Suprapubic skin (tissue), 4 donors: ENCODE results near the gene MAST3. TPM values are rescaled to one million over a fixed set of nuclear protein-coding genes. Genes with fewer than 3 reads are reported as not detected.

ENCODE experiments used
- DNase-seq, 2 donors: peaks; one replicate each; pipeline ENCODE4 v3.0.0-alpha.2; 2019; ENCODE audit warnings: low spot score in 2 of 2
- H3K27ac ChIP-seq: fragments of 200-600 bp; sonication (generic); one replicate; pipeline ENCODE4 v1.5.1; 2019
- H3K27me3 ChIP-seq: fragments of 200-600 bp; sonication (generic); one replicate; pipeline ENCODE4 v1.5.1; 2019
- H3K36me3 ChIP-seq: fragments of 200-600 bp; sonication (generic); one replicate; pipeline ENCODE4 v1.5.1; 2019
- H3K4me1 ChIP-seq: fragments of 200-600 bp; sonication (generic); one replicate; pipeline ENCODE4 v1.5.1; 2019
- H3K4me3 ChIP-seq: fragments of 200-600 bp; sonication (generic); one replicate; pipeline ENCODE4 v1.5.1; 2019; ENCODE audit warnings: mild to moderate bottlenecking
- H3K9me3 ChIP-seq: fragments of 200-600 bp; sonication (generic); one replicate; pipeline ENCODE4 v1.5.1; 2019
- EP300 ChIP-seq: sonication (generic); formaldehyde crosslinking; IDR thresholded peaks from one replicate; pipeline ENCODE4 v1.6.1; 2017; ENCODE audit warnings: antibody characterized with exemption
- POLR2A ChIP-seq, 2 donors: fragments of 450-650 bp; IDR thresholded peaks; one replicate each; pipeline ENCODE4 v1.6.1; 2017; ENCODE audit warnings: antibody characterized with exemption in 2 of 2, mild to moderate bottlenecking in 2 of 2, moderate library complexity in 2 of 2
- POLR2AphosphoS5 ChIP-seq, 3 donors: sonication (generic); formaldehyde crosslinking; IDR thresholded peaks; one replicate each; pipeline ENCODE4 v1.6.1; 2017; ENCODE audit warnings: antibody characterized with exemption in 3 of 3
- WGBS: methylation state at CpG from one replicate; pipeline ENCODE4 v1.1.5; 2018; 5-methylcytosine and 5-hydroxymethylcytosine counted together
- total RNA-seq, 4 donors: library from RNA; depleted of rRNA; stranded (reverse); fragments of >200 nt; gene quantifications; one replicate each; pipeline ENCODE4 v1.1.0, GENCODE V29; 2016
- TF ChIP-seq, protein P1 (sequence below), 2 donors: fragments of 200-600 bp in 1 of 2; fragments of 450-650 bp in 1 of 2; sonication (generic) in 1 of 2; IDR thresholded peaks; one replicate each; pipeline ENCODE4 v1.5.1; 2016 to 2019; ENCODE audit warnings: antibody characterized with exemption in 2 of 2, mild to moderate bottlenecking in 1 of 2, moderate library complexity in 1 of 2

The MAST3 gene
- total RNA-seq, result 10 to 100 TPM; 13.4 to 29.7 (median 20.0) TPM

DNA sequence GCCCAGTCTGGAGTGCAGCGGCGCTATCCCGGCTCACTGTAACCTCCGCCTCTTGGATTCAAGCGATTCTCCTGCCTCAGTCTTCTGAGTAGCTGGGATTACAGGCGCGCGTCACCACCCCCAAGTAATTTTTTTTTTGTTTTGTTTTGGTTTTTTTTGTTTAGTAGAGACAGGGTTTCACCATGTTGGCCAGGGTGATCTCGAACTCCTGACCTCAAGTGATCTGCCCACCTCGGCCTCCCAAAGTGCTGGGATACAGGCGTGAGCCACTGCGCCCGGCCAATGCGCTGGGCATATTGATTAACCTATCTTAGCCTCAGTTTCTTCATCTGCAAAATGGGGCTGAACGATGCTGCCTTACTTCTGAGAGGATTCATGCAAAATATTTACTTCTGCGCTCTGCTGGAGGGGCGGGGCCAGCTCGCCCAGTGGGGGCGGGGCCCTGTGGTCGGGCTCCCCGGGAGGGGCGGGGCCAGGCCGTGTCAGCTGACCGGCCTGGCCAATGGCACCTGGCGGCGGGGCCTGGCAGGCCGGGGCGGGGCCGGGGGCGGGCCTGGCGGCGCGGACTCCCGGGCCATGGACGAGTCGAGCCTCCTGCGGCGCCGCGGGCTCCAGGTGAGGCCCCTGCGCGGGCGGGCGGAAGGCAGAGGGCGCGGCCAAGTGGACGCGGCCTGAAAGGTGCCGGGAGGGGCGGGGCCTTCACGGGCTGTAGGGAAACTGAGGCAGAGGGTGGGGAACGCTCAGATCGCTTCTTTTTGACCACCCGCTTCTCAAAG, at the start of gene MAST3:
TSS of gene MAST3 (plus strand) at position 562 of the 776 bp plus-strand sequence. CDS start at position 577, 15 bp downstream.
- no peak for TF ChIP-seq POLR2A (IDR thresholded peaks at IDR 0.05)
- TF ChIP-seq, protein P1, sequence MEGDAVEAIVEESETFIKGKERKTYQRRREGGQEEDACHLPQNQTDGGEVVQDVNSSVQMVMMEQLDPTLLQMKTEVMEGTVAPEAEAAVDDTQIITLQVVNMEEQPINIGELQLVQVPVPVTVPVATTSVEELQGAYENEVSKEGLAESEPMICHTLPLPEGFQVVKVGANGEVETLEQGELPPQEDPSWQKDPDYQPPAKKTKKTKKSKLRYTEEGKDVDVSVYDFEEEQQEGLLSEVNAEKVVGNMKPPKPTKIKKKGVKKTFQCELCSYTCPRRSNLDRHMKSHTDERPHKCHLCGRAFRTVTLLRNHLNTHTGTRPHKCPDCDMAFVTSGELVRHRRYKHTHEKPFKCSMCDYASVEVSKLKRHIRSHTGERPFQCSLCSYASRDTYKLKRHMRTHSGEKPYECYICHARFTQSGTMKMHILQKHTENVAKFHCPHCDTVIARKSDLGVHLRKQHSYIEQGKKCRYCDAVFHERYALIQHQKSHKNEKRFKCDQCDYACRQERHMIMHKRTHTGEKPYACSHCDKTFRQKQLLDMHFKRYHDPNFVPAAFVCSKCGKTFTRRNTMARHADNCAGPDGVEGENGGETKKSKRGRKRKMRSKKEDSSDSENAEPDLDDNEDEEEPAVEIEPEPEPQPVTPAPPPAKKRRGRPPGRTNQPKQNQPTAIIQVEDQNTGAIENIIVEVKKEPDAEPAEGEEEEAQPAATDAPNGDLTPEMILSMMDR (IDR thresholded peaks at IDR 0.05), result no peak
- TF ChIP-seq EP300, result no peak
- no peak for TF ChIP-seq POLR2AphosphoS5 (IDR thresholded peaks at IDR 0.05)
- Histone ChIP-seq H3K27me3 (peaks cover 26% of the 10 kb centered on the region), H3K27ac (no peak within 1 kb of the TSS), H3K4me3 (peak within 1 kb of the TSS; percentile 47), H3K4me1 (peaks cover 20% of the 10 kb centered on the region), H3K36me3 (no peaks in the 10 kb centered on the region), H3K9me3 (no peaks in the 10 kb centered on the region)
- DNase-seq, result peak in 1 of 2 donors; percentile 79
- WGBS, result 45% methylated on average over 23 of the region's 54 CpGs

DNA sequence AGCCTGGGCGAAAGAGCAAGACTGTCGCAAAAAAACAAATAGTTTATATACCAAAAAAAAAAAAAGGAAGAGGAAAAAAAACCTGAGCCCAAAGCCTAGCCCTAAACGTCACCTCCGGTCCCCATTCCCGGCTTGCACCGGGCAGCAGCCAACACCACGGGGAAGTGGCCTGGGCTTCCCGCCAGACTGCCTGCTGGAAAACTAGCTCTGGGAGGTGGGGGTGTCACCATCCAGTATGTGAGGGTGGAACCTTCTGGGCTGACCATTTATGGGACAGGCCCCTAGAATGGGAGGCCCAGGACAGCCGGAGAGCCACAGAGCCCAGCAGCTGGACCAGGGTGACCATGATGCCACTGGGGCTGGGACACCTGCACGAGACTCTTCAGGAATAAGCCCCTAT, 48.2 kb upstream of the MAST3 start:
- peak; percentile 84 to 89 for DNase-seq
- Histone ChIP-seq H3K27ac (peak overlapping the region; percentile 66), H3K9me3 (no peaks in the 10 kb centered on the region), H3K4me1 (peaks cover 42% of the 10 kb centered on the region), H3K36me3 (no peaks in the 10 kb centered on the region), H3K27me3 (no peaks in the 10 kb centered on the region), H3K4me3 (no peak overlapping the region)
- TF ChIP-seq EP300 (no peak), POLR2AphosphoS5 (IDR thresholded peaks at IDR 0.05) (peak in 1 of 3 donors; percentile 63)
- 55% methylated on average over 9 of the region's 10 CpGs for WGBS

DNA sequence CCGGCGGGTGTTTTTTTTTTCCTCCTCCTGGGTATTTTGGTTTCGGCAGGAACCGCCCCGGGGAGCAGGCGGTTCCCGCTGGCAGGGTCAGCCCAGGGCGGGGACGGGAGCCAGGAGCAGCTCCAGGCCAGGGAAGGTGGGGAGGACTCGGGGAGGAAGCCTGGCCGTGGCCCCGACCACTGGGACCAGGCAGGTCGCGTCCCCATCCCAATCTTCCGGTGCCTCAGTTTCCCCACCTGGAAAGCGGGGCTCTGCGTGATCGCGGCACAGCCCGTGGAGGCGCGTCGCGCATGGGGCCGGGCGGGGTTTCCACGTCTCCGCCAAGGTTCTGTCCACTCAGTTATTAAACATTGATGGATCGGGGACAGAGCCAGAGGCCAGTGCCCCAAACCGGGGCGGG, 45.7 kb upstream of the MAST3 start:
- Histone ChIP-seq H3K36me3 (no peaks in the 10 kb centered on the region), H3K27ac (peak overlapping the region; percentile 48), H3K4me1 (peaks cover 28% of the 10 kb centered on the region), H3K4me3 (peak overlapping the region; percentile 6), H3K27me3 (no peaks in the 10 kb centered on the region), H3K9me3 (no peaks in the 10 kb centered on the region)
- no peak for DNase-seq
- WGBS, result 22% methylated on average over 20 of the region's 31 CpGs
- TF ChIP-seq EP300 (no peak), POLR2A (IDR thresholded peaks at IDR 0.05) (no peak), POLR2AphosphoS5 (IDR thresholded peaks at IDR 0.05) (no peak)
- TF ChIP-seq, protein P1 (IDR thresholded peaks at IDR 0.05), result no peak

DNA sequence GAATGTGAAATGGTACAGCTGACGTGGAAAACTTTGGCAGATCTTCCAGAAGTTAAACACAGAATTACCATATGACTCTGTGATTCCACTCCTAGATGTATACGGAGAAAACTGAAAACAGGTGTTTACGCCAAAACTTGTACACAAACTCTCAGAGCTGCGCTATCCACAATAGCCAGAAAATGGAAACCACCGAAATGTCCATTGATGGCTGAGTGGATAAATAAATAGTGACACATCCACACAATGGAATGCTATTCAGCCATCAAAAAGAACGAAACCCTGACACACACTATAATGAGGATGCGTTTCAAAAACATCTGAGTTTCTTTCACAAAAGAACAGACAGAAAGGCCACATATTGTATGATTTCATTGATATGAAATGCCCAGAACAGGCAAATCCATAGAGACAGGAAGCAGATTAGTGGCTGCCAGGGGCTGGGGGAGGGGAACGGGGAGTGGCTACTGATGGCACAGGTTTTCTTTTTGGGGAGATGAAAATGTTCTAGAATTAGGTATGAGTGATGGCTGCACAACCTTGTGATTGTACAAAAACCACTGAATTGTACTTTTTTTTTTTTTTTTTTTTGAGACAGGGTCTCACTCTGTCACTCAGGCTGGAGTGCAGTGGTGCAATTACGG, 43.9 kb upstream of the MAST3 start:
- 47% methylated on average over 9 of the region's 9 CpGs for WGBS
- H3K4me3 ChIP-seq, result no peak overlapping the region
- DNase-seq, result no peak
- no peak overlapping the region for H3K27ac ChIP-seq
- TF ChIP-seq, protein P1 (IDR thresholded peaks at IDR 0.05), result no peak
- no peak for TF ChIP-seq POLR2AphosphoS5 (IDR thresholded peaks at IDR 0.05)
- no peak for TF ChIP-seq POLR2A (IDR thresholded peaks at IDR 0.05)
- no peak for TF ChIP-seq EP300
- H3K4me1 ChIP-seq, result peaks cover 42% of the 10 kb centered on the region
- no peaks in the 10 kb centered on the region for H3K27me3 ChIP-seq
- no peaks in the 10 kb centered on the region for H3K9me3 ChIP-seq
- H3K36me3 ChIP-seq, result no peaks in the 10 kb centered on the region

DNA sequence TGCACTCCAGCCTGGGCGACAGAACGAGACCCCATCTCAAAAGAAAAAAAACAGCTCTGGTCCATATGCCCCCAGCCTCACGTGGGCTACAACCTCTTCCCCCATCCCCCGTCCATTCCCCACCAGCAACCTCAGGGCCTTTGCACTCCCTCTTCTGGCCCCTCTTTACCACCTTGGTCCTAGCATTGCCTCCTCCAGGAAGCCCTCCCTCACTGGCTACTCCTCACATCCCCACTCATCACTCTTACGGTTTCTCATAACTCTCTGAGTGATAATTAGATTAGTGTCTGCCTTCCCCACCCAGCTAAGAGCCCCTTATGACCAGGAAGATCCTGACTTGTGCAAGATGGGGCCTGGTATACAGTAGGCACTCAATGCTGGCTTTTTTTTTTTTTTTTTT, 41.6 kb upstream of the MAST3 start:
- Histone ChIP-seq H3K36me3 (no peaks in the 10 kb centered on the region), H3K27me3 (no peaks in the 10 kb centered on the region), H3K27ac (no peak overlapping the region), H3K9me3 (no peaks in the 10 kb centered on the region), H3K4me1 (peaks cover 28% of the 10 kb centered on the region), H3K4me3 (no peak overlapping the region)
- 90% methylated on average over 5 of the region's 5 CpGs for WGBS
- no peak for DNase-seq
- TF ChIP-seq EP300 (no peak), POLR2A (IDR thresholded peaks at IDR 0.05) (no peak), POLR2AphosphoS5 (IDR thresholded peaks at IDR 0.05) (no peak)
- TF ChIP-seq, protein P1 (IDR thresholded peaks at IDR 0.05), result no peak
